HCT116 (cell line): ENCODE data around the gene ADD2. TPM values are rescaled to one million over a fixed set of nuclear protein-coding genes. Genes with fewer than 3 reads are reported as not detected.

Experiments
- ATAC-seq: fragments of 200-7000 bp; cut with Tn5 transposase; 2 replicates; pipeline ENCODE4 v1.9.1; 2020; ENCODE audit warnings: mild to moderate bottlenecking, moderate library complexity
- BruUV-seq: library from RNA; stranded (reverse); fragments of 400-500 nt; replicated peaks from 2 replicates; lab custom pipeline; 2021; lab: Mats Ljungman, UMichigan
- CTCF ChIA-PET: fragments of 300-600 bp; sonication (Branson Sonifier 250); formaldehyde crosslinking; loops from one replicate; lab custom pipeline; 2021; ENCODE audit warnings: antibody characterized with exemption; lab: Charles Lee
- POLR2A ChIA-PET: fragments of 300-600, 350-600 bp; sonication (Branson Sonifier 250); formaldehyde crosslinking; loops from one replicate; lab custom pipeline; 2021; ENCODE audit warnings: antibody characterized with exemption; lab: Charles Lee
- RAD21 ChIA-PET, 2 experiments: fragments of 300-600 bp; sonication (Branson Sonifier 250); formaldehyde crosslinking; loops; one replicate each; lab custom pipeline; 2023; ENCODE audit warnings: low total read pairs in 2 of 2; ENCODE audit not compliant: uncharacterized antibody in 2 of 2, unreplicated experiment in 2 of 2, low non-redundant PET in 1 of 2; lab: Charles Lee
- DNase-seq: peaks from one replicate; pipeline ENCODE4 v3.0.0-alpha.2; 2010; ENCODE audit warnings: low read depth, low spot score
- H2AFZ ChIP-seq: fragments of 200-600 bp; shearing (Covaris generic), sonication (generic); 2 replicates; pipeline ENCODE4 v1.6.1; 2017; ENCODE audit warnings: low read depth, mixed run types, mixed read lengths, antibody characterized with exemption, low read length; ENCODE audit not compliant: poor library complexity, severe bottlenecking
- H3K27ac ChIP-seq: 2 replicates; pipeline ENCODE4 v1.5.1; 2012; ENCODE audit warnings: low read depth, low read length
- H3K27me3 ChIP-seq: fragments of 200-600 bp; sonication (generic); 2 replicates; pipeline ENCODE4 v1.6.1; 2016; ENCODE audit warnings: mixed run types, low read length, mixed read lengths; ENCODE audit not compliant: insufficient read depth
- H3K36me3 ChIP-seq, 2 experiments: fragments of 200-500 bp in 1 of 2; fragments of 200-600 bp in 1 of 2; sonication (Bioruptor generic) in 1 of 2; sonication (generic) in 1 of 2; 2 replicates each; pipeline versions ENCODE4 v1.5.1 to v1.6.1; 2014 to 2016; ENCODE audit warnings: low read length in 2 of 2, inconsistent platforms in 1 of 2, mixed read lengths in 1 of 2, mixed run types in 1 of 2; ENCODE audit not compliant: insufficient read depth in 2 of 2, control insufficient read depth in 1 of 2
- H3K4me1 ChIP-seq, 2 experiments: fragments of 200-600 bp in 1 of 2; sonication (generic) in 1 of 2; 2 replicates each; pipeline versions ENCODE4 v1.5.1 to v1.6.1; 2012 to 2017; ENCODE audit warnings: low read length in 2 of 2, inconsistent platforms in 1 of 2, mild to moderate bottlenecking in 1 of 2, mixed read lengths in 1 of 2, mixed run types in 1 of 2, moderate library complexity in 1 of 2; ENCODE audit not compliant: insufficient read depth in 2 of 2, control insufficient read depth in 1 of 2
- H3K4me2 ChIP-seq: fragments of 200-600 bp; sonication (generic); 2 replicates; pipeline ENCODE4 v1.6.1; 2017; ENCODE audit warnings: mixed run types, low read length, mixed read lengths
- H3K4me3 ChIP-seq, 2 experiments: fragments of 200-600 bp in 1 of 2; sonication (generic) in 1 of 2; replicated peaks in 1 of 2; 2 replicates each; pipeline ENCODE4 v1.5.1; 2011 to 2016; ENCODE audit warnings: low read length in 2 of 2, control low read depth in 1 of 2, low read depth in 1 of 2, mild to moderate bottlenecking in 1 of 2, mixed read lengths in 1 of 2, mixed run types in 1 of 2
- H3K79me2 ChIP-seq: fragments of 200-600 bp; sonication (generic); 2 replicates; pipeline ENCODE4 v1.6.1; 2017; ENCODE audit warnings: mild to moderate bottlenecking, mixed run types, low read length, moderate library complexity, mixed read lengths; ENCODE audit not compliant: insufficient read depth
- H3K9ac ChIP-seq: fragments of 200-600 bp; sonication (generic); 2 replicates; pipeline ENCODE4 v1.6.1; 2016; ENCODE audit warnings: low read length, mixed read lengths
- H3K9me2 ChIP-seq: fragments of 200-600 bp; sonication (generic), shearing (Covaris generic); 2 replicates; pipeline ENCODE4 v1.6.1; 2017; ENCODE audit warnings: mixed run types, mild to moderate bottlenecking, moderate library complexity; ENCODE audit not compliant: insufficient read depth
- H3K9me3 ChIP-seq, 2 experiments: fragments of 200-500 bp in 1 of 2; fragments of 200-600 bp in 1 of 2; sonication (Bioruptor generic) in 1 of 2; sonication (generic) in 1 of 2; 2 replicates each; pipeline ENCODE4 v1.6.1; 2014 to 2017; ENCODE audit warnings: low read length in 2 of 2, mixed read lengths in 2 of 2, inconsistent platforms in 1 of 2, low read depth in 1 of 2, mild to moderate bottlenecking in 1 of 2, mixed run types in 1 of 2, moderate library complexity in 1 of 2; ENCODE audit not compliant: control insufficient read depth in 1 of 2, insufficient read depth in 1 of 2
- H4K20me1 ChIP-seq: fragments of 200-600 bp; sonication (generic), shearing (Covaris generic); 2 replicates; pipeline ENCODE4 v1.6.1; 2017; ENCODE audit warnings: mixed run types, mild to moderate bottlenecking, moderate library complexity; ENCODE audit not compliant: insufficient read depth
- CTCF ChIP-seq, 3 experiments: fragments of 200-600 bp in 1 of 3; sonication (generic) in 1 of 3; IDR thresholded peaks in 2 of 3; conservative IDR thresholded peaks in 1 of 3; 2 replicates each; pipeline ENCODE4 v1.5.1; 2012 to 2017; ENCODE audit warnings: low read depth in 2 of 3, low read length in 2 of 3, antibody characterized with exemption in 1 of 3, borderline replicate concordance in 1 of 3, control low read depth in 1 of 3, mild to moderate bottlenecking in 1 of 3, mixed read lengths in 1 of 3, mixed run types in 1 of 3, moderate library complexity in 1 of 3; ENCODE audit not compliant: insufficient read depth in 1 of 3
- ELF1 ChIP-seq: IDR thresholded peaks from 2 replicates; pipeline ENCODE4 v1.6.1; 2012; ENCODE audit warnings: low read depth, borderline replicate concordance
- EZH2 ChIP-seq: fragments of 200-600 bp; sonication (generic); IDR thresholded peaks from 2 replicates; pipeline ENCODE4 v1.6.1; 2017; ENCODE audit warnings: antibody characterized with exemption, mixed run types
- EZH2phosphoT487 ChIP-seq: fragments of 200-600 bp; IDR thresholded peaks from 2 replicates; pipeline ENCODE4 v1.6.1; 2018; ENCODE audit warnings: antibody characterized with exemption, borderline replicate concordance
- JUND ChIP-seq: IDR thresholded peaks from 2 replicates; pipeline ENCODE4 v1.6.1; 2012
- SP1 ChIP-seq: IDR thresholded peaks from 2 replicates; pipeline ENCODE4 v1.6.1; 2012; ENCODE audit warnings: low read depth
- YY1 ChIP-seq: IDR thresholded peaks from 2 replicates; pipeline ENCODE4 v1.6.1; 2011; ENCODE audit warnings: low read length, low read depth, moderate library complexity, mild to moderate bottlenecking; ENCODE audit not compliant: insufficient replicate concordance; ENCODE audit errors: extremely low read depth
- ZNF274 ChIP-seq: fragments of 200-500 bp; sonication (Bioruptor generic); IDR thresholded peaks from 2 replicates; pipeline ENCODE4 v1.6.1; 2014; ENCODE audit warnings: mild to moderate bottlenecking, low read depth, low read length, inconsistent platforms
- intact Hi-C: fragments of 100-400 bp; cut with micrococcal nuclease; formaldehyde crosslinking; loops from 2 replicates; pipeline ENCODE4 v1.10.0; 2022
- total RNA-seq: library from RNA; stranded (reverse); gene quantifications from one replicate; pipeline ENCODE4 v1.2.1, GENCODE V29; 2021; ENCODE audit not compliant: unreplicated experiment
- TF ChIP-seq, protein P1 (sequence below): IDR thresholded peaks from 2 replicates; pipeline ENCODE4 v1.6.1; 2012
- TF ChIP-seq, protein P2 (sequence below): IDR thresholded peaks from 2 replicates; pipeline ENCODE4 v1.6.1; 2011; ENCODE audit warnings: mild to moderate bottlenecking, low read length, moderate library complexity; ENCODE audit not compliant: insufficient replicate concordance; ENCODE audit errors: extremely low read depth

Gene ADD2
- total RNA-seq, 1 experiment from 2014 or later: 0.15 TPM

DNA sequence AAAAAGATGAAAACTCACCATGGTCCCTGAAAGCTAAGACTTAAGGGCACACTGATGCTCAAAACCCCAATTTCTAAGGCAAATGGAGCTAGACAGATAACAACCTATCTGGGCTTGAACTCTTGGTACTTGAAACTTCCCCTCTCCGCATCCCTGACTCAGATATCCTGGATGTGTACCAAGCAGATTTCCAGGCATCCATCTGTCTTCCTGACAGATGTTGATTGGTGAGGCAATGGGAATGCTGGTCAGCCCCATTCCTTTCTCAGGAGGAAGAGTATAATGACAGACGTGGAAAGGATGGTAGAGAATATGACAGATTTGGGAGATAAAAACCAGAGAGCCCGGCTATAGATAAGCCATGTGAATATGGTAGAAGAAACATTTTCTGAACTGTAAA lies 69.2 kb downstream of the ADD2 start:
- H3K4me2 ChIP-seq: no peak overlapping the region
- intact Hi-C loops: no loop called here
- no peak overlapping the region for H2AFZ ChIP-seq
- RAD21 ChIA-PET: no interaction called here
- POLR2A ChIA-PET: no interaction called here
- H3K4me1 ChIP-seq: no peaks in the 10 kb centered on the region
- H3K9me2 ChIP-seq: no peaks in the 10 kb centered on the region
- H3K79me2 ChIP-seq: no peaks in the 10 kb centered on the region
- H3K4me3 ChIP-seq: no peak overlapping the region
- DNase-seq (no peak), ATAC-seq (no peak)
- H3K9me3 ChIP-seq: no peaks in the 10 kb centered on the region
- BruUV-seq: no TSS peak
- no peak overlapping the region for H3K9ac ChIP-seq
- H3K27me3 ChIP-seq: no peaks in the 10 kb centered on the region
- no peak overlapping the region for H3K27ac ChIP-seq
- no peaks in the 10 kb centered on the region for H3K36me3 ChIP-seq
- CTCF ChIA-PET: interaction anchor here (3.0 kb wide), 1 partner anchor 12 kb away, joined by 10 read pairs; no protein-coding TSS in a partner anchor
- TF ChIP-seq, protein P1, sequence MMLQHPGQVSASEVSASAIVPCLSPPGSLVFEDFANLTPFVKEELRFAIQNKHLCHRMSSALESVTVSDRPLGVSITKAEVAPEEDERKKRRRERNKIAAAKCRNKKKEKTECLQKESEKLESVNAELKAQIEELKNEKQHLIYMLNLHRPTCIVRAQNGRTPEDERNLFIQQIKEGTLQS: no peak
- TF ChIP-seq JUND (no peak), SP1 (no peak), CTCF (IDR thresholded peaks at IDR 0.05 in 2 of 3, conservative IDR thresholded peaks at IDR 0.05 in 1 of 3; ENCODE audit: borderline replicate concordance in 1 of 3, insufficient read depth in 1 of 3, low read depth in 2 of 3, low read length in 2 of 3) (no peak), ZNF274 (no peak), YY1 (no peak), ELF1 (no peak), EZH2phosphoT487 (no peak), EZH2 (no peak)
- TF ChIP-seq, protein P2, sequence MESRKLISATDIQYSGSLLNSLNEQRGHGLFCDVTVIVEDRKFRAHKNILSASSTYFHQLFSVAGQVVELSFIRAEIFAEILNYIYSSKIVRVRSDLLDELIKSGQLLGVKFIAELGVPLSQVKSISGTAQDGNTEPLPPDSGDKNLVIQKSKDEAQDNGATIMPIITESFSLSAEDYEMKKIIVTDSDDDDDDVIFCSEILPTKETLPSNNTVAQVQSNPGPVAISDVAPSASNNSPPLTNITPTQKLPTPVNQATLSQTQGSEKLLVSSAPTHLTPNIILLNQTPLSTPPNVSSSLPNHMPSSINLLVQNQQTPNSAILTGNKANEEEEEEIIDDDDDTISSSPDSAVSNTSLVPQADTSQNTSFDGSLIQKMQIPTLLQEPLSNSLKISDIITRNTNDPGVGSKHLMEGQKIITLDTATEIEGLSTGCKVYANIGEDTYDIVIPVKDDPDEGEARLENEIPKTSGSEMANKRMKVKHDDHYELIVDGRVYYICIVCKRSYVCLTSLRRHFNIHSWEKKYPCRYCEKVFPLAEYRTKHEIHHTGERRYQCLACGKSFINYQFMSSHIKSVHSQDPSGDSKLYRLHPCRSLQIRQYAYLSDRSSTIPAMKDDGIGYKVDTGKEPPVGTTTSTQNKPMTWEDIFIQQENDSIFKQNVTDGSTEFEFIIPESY: no peak
- no peaks in the 10 kb centered on the region for H4K20me1 ChIP-seq
